Activated CD4-positive, alpha-beta memory T cell treated with anti-CD3 and anti-CD28 coated beads, Interleukin-2, amount 10 ng/mL, durations not matched to agents 7 days and 5 days (primary cell): ENCODE results near the gene AGAP1. TPM values are rescaled to one million over a fixed set of nuclear protein-coding genes. Genes with fewer than 3 reads are reported as not detected.
"Not testable (repeated sequence)": the region's sequence is repeated elsewhere in the genome, so short reads cannot be mapped to it uniquely, and the experiment has no call there.

ENCODE experiments used
- CTCF ChIA-PET: fragments of 350-600 bp; sonication (Branson Sonifier 250); formaldehyde crosslinking; loops from one replicate; lab custom pipeline; 2021; ENCODE audit warnings: antibody characterized with exemption, inconsistent platforms; lab: Charles Lee
- POLR2A ChIA-PET: fragments of 350-600 bp; sonication (Branson Sonifier 250); formaldehyde crosslinking; loops from one replicate; lab custom pipeline; 2021; ENCODE audit warnings: antibody characterized with exemption; lab: Charles Lee
- DNase-seq: peaks from one replicate; pipeline ENCODE4 v3.0.0-alpha.2; 2020
- H3K27ac Mint-ChIP-seq: one replicate; pipeline ENCODE4 v1.8.0; 2021; ENCODE audit warnings: mild to moderate bottlenecking, mixed read lengths
- H3K27me3 Mint-ChIP-seq: one replicate; pipeline ENCODE4 v1.8.0; 2021; ENCODE audit warnings: mixed read lengths
- H3K36me3 Mint-ChIP-seq: one replicate; pipeline ENCODE4 v1.8.0; 2021; ENCODE audit warnings: low read depth, mixed read lengths
- H3K4me1 Mint-ChIP-seq: one replicate; pipeline ENCODE4 v1.8.0; 2021; ENCODE audit warnings: mixed read lengths
- H3K4me3 Mint-ChIP-seq: one replicate; pipeline ENCODE4 v1.8.0; 2021; ENCODE audit warnings: mild to moderate bottlenecking, mixed read lengths
- H3K9me3 Mint-ChIP-seq: one replicate; pipeline ENCODE4 v1.8.0; 2021; ENCODE audit warnings: mixed read lengths
- total RNA-seq, 2 experiments: library from RNA; stranded (reverse); gene quantifications; one replicate each; pipeline ENCODE4 v1.2.3, GENCODE V29; 2021

The AGAP1 gene
- total RNA-seq, 2 experiments from 2014 or later, result 1.1 to 1.2 TPM

- no peak for DNase-seq
- CTCF ChIA-PET, result no interaction called here
- Mint-ChIP-seq H3K36me3 (no peaks in the 10 kb centered on the region), H3K4me3 (no peak overlapping the region), H3K27ac (no peak overlapping the region), H3K9me3 (no peaks in the 10 kb centered on the region), H3K27me3 (peaks cover 1% of the 10 kb centered on the region), H3K4me1 (no peaks in the 10 kb centered on the region)
- POLR2A ChIA-PET, result no interaction called here
Measured at GRCh38 chr2:236085211-236085610, 591.4 kb downstream of the AGAP1 start.

DNA sequence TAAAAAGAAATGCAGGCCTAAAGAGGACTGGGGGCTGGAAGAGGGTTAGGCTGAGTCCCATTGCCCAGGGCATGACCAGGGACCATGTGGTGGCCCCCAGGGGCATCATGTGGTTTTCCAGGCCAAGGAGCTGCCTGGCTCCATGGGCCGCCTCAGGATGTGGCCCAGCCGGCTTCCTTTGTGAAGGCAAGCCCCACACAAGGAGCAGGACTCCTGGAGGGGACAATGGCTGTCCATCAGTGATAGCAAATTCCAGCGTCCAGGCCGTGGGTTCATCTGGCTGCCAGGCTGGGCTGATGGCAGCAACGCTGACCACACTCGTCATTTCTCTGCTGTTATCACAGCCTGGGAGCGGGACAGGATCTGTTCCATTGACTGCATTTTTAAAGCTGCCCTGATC, 591.8 kb downstream of the AGAP1 start:
- Mint-ChIP-seq H3K27ac (no peak overlapping the region), H3K36me3 (no peaks in the 10 kb centered on the region), H3K9me3 (no peaks in the 10 kb centered on the region), H3K27me3 (peaks cover 1% of the 10 kb centered on the region), H3K4me1 (no peaks in the 10 kb centered on the region), H3K4me3 (no peak overlapping the region)
- ChIA-PET CTCF (no interaction called here), POLR2A (no interaction called here)
- DNase-seq, result no peak

DNA sequence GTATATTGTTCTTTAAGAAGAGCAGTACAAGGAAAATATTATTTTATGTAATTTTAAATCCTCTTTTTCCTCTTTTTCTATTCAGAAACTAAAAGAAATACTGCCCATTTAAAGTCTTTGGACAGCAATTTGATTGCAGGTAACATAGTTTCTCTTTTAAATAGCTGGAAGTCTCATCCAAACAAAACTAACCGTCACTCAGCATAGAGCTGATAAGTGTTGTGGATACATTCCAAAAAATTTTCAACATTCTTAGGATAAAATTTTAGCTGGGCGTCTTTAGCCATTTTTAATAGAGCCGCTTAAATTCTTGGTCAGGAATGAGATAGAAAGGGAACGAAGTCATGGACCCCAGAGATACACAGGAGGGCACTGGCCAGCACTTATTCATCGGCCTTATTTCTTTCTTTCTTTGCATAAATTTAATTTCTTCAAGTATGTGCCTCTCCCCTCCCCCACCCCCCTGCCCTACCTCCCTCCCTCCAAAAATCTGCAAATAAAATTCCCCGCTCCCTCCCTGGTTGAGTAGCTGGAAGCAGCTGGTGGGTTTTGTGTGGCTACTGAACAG, 592.6 kb downstream of the AGAP1 start:
- no peaks in the 10 kb centered on the region for H3K36me3 Mint-ChIP-seq
- peaks cover 1% of the 10 kb centered on the region for H3K27me3 Mint-ChIP-seq
- H3K4me3 Mint-ChIP-seq, result no peak overlapping the region
- ChIA-PET CTCF (no interaction called here), POLR2A (no interaction called here)
- H3K4me1 Mint-ChIP-seq, result no peaks in the 10 kb centered on the region
- no peaks in the 10 kb centered on the region for H3K9me3 Mint-ChIP-seq
- DNase-seq, result no peak
- no peak overlapping the region for H3K27ac Mint-ChIP-seq

DNA sequence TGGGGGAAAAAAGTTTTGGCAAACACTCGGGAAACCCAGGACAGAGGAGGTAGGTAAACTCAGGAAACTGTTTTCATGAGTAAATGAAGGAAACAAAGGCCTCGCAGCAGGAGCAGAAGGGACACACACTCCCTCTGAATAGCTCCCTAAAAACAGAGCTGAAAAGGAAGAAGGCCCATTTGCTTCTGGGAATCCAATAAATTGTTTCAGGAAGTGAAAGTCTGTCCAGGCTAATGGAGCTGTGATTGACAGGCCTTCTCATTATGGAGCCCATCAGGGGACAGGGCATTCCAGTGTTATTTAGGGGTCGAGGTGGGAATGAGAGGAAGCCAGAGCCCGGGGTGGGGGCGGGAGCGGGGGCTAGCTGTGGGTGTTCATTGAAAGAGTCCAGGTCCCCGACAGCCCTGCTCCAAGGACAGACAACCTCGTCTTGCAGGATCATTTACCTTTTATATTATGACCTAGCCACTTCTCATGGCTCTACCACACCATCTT, 593.2 kb downstream of the AGAP1 start:
- Mint-ChIP-seq H3K9me3 (no peaks in the 10 kb centered on the region), H3K36me3 (no peaks in the 10 kb centered on the region), H3K27me3 (peaks cover 1% of the 10 kb centered on the region), H3K27ac (no peak overlapping the region), H3K4me3 (no peak overlapping the region), H3K4me1 (no peaks in the 10 kb centered on the region)
- ChIA-PET POLR2A (no interaction called here), CTCF (no interaction called here)
- DNase-seq, result no peak

DNA sequence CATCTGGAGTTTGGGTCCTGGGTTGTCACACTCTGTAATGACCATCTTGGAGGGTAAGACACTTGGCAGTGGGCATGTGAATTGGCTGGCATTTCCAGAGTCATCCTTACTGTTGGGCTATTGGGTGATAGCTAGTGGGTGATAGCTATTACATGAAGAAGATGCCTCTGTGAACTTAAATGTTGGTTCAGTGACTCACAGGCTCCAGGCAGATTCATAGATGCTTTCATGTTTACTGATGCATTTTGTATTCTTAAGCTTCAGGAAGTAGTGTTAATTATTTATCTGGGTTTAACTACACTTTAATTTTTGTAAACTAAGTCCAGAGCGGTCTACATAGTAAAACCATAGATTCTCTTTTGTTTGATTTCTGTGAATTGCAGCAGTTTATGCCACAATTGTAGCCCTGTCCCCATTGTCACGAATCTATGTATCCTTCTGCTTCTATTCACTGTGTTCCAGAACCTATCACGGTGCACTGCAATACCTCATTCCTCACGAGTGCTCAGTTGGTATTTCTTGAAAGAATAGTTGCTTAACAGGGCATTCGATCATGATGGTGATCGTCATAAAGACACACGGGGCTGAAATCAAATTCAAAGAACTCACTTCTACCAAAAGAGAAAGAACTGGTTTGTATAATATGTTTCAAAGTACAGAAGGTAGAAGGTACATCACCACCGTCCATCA, 594.7 kb downstream of the AGAP1 start:
- Mint-ChIP-seq H3K36me3 (no peaks in the 10 kb centered on the region), H3K4me1 (no peaks in the 10 kb centered on the region), H3K27ac (no peak overlapping the region), H3K9me3 (no peaks in the 10 kb centered on the region), H3K27me3 (peaks cover 1% of the 10 kb centered on the region), H3K4me3 (no peak overlapping the region)
- POLR2A ChIA-PET, result no interaction called here
- CTCF ChIA-PET, result no interaction called here
- DNase-seq, result no peak

GRCh38 chr2:236089271-236090026, 595.6 kb downstream of the AGAP1 start:
- no peak overlapping the region for H3K4me3 Mint-ChIP-seq
- no peaks in the 10 kb centered on the region for H3K4me1 Mint-ChIP-seq
- no peaks in the 10 kb centered on the region for H3K9me3 Mint-ChIP-seq
- no peaks in the 10 kb centered on the region for H3K27me3 Mint-ChIP-seq
- no peak for DNase-seq
- no peak overlapping the region for H3K27ac Mint-ChIP-seq
- no peaks in the 10 kb centered on the region for H3K36me3 Mint-ChIP-seq
- CTCF ChIA-PET, result no interaction called here
- POLR2A ChIA-PET, result no interaction called here

- Mint-ChIP-seq H3K4me3 (no peak overlapping the region), H3K27ac (no peak overlapping the region), H3K9me3 (no peaks in the 10 kb centered on the region), H3K27me3 (no peaks in the 10 kb centered on the region), H3K4me1 (no peaks in the 10 kb centered on the region), H3K36me3 (no peaks in the 10 kb centered on the region)
- no peak for DNase-seq
- ChIA-PET CTCF (no interaction called here), POLR2A (no interaction called here)
Measured at GRCh38 chr2:236090027-236090382, 596.2 kb downstream of the AGAP1 start.

DNA sequence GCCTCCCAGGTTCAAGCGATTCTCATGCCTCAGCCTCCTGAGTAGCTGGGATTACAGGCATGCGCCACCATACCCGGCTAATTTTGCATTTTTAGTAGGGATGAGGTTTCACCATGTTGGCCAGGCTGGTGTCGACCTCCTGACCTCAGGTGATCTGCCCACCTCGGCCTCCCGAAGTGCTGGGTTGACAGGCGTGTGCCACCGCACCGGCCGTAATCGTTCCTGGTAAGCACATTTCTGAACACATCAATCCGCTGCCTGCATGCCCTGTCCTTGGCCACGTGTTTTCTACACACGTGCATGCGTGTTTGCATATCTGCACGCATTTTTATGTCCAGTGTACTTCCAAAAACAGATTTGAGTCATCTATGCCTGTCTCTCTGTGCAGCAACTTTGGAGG, 597.0 kb downstream of the AGAP1 start:
- H3K27me3 Mint-ChIP-seq, H3K27ac Mint-ChIP-seq, CTCF ChIA-PET, DNase-seq, H3K4me3 Mint-ChIP-seq, H3K36me3 Mint-ChIP-seq, H3K9me3 Mint-ChIP-seq, H3K4me1 Mint-ChIP-seq, POLR2A ChIA-PET: not testable (repeated sequence)

DNA sequence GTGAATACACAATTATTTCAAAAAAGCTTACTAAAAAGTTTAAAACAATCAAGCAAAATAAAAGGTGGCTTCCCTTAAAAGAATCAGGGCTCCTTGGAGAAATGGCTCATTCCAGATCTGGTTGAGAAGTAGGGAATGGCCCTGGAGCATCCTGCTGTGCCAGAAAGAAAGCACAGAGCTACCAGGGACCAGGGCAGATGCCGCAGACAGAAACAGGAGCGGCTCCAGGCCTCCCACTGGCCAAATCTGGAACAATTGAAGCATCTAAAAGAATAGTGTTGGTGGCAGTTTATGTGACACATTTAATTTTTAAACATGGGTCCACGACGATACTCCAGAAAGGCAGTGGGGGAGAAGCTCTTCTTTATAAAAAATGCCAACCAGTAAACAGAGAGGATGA, 598.9 kb downstream of the AGAP1 start:
- no peaks in the 10 kb centered on the region for H3K27me3 Mint-ChIP-seq
- POLR2A ChIA-PET, result no interaction called here
- no peaks in the 10 kb centered on the region for H3K9me3 Mint-ChIP-seq
- no peak overlapping the region for H3K4me3 Mint-ChIP-seq
- H3K4me1 Mint-ChIP-seq, result no peaks in the 10 kb centered on the region
- DNase-seq, result no peak
- H3K36me3 Mint-ChIP-seq, result no peaks in the 10 kb centered on the region
- CTCF ChIA-PET, result no interaction called here
- H3K27ac Mint-ChIP-seq, result no peak overlapping the region

GRCh38 chr2:236093134-236093533, 599.3 kb downstream of the AGAP1 start:
- Mint-ChIP-seq H3K4me3 (no peak overlapping the region), H3K4me1 (no peaks in the 10 kb centered on the region), H3K27me3 (no peaks in the 10 kb centered on the region), H3K36me3 (no peaks in the 10 kb centered on the region), H3K27ac (no peak overlapping the region), H3K9me3 (no peaks in the 10 kb centered on the region)
- no peak for DNase-seq
- POLR2A ChIA-PET, result no interaction called here
- CTCF ChIA-PET, result no interaction called here

DNA sequence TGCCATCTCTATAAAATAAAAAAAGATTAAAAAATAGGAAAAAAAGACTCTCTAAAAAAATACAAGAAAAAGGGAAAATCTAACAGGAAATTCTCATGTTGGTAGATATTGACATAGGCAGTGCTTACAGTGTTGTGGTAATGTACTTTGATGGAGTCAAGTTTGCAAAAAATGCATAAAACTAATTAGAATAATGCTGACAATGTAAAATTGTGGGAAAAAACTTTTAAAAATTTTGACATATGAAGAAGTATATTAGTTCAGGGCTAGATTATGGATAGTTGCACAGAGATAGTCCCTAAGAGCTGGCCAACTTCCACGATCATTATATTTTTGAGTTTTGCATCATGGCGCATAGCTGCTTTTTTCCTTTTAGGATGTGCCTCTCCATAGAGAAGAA, 601.7 kb downstream of the AGAP1 start:
- POLR2A ChIA-PET, result no interaction called here
- no peak for DNase-seq
- Mint-ChIP-seq H3K27me3 (no peaks in the 10 kb centered on the region), H3K36me3 (no peaks in the 10 kb centered on the region), H3K27ac (no peak overlapping the region), H3K4me3 (no peak overlapping the region), H3K4me1 (no peaks in the 10 kb centered on the region), H3K9me3 (no peaks in the 10 kb centered on the region)
- CTCF ChIA-PET, result no interaction called here

GRCh38 chr2:236101311-236101950, 607.6 kb downstream of the AGAP1 start:
- DNase-seq, result no peak
- H3K36me3 Mint-ChIP-seq, result no peaks in the 10 kb centered on the region
- no peak overlapping the region for H3K27ac Mint-ChIP-seq
- H3K9me3 Mint-ChIP-seq, result no peaks in the 10 kb centered on the region
- H3K4me3 Mint-ChIP-seq, result no peak overlapping the region
- no peaks in the 10 kb centered on the region for H3K27me3 Mint-ChIP-seq
- ChIA-PET CTCF (no interaction called here), POLR2A (no interaction called here)
- H3K4me1 Mint-ChIP-seq, result no peaks in the 10 kb centered on the region

DNA sequence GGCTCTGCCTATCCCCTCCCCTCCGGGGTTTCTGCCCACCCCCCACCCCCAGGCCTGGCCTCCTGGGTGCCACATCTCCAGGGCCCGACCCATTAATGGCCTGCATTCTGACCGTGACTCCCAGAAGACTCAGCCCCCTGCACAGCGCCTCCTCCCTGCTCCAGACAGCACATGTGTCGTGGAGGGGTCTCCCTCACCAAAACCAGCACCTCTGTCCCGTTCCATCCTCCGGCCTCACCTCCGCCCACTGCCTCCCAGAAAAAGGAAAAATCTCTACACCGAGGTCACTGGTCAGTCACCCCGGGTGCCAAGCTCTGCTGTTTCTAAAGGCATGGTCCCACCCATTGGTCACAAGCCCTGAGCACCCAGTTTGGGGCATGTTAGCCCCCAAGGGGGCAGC, 609.1 kb downstream of the AGAP1 start:
- Mint-ChIP-seq H3K36me3 (no peaks in the 10 kb centered on the region), H3K27me3 (no peaks in the 10 kb centered on the region), H3K27ac (no peak overlapping the region), H3K4me1 (no peaks in the 10 kb centered on the region), H3K4me3 (no peak overlapping the region), H3K9me3 (no peaks in the 10 kb centered on the region)
- CTCF ChIA-PET, result no interaction called here
- no peak for DNase-seq
- POLR2A ChIA-PET, result no interaction called here
